ENCODE results near the gene NAV1.

The NAV1 gene

DNA sequence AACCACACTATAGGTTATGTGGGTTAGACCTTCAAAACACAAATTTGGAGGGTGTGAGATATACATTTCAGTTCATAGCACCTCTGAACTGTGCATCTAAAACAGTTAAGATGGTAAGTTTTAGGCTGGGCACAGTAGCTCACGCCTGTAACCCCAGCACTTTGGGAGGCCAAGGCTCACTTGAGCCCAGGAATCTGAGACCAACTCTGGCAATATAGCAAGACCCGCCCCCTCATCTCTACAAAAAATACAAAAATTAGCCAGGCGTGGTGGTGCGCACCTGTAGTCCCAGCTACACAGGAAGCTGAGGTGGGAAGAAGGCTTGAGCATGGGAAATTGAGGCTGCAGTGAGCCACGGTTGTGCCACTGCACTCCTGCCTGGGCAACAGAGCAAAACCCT is 47.9 kb downstream of the NAV1 start:
- no peak for DNase-seq (ENCODE audit: low read depth)

DNA sequence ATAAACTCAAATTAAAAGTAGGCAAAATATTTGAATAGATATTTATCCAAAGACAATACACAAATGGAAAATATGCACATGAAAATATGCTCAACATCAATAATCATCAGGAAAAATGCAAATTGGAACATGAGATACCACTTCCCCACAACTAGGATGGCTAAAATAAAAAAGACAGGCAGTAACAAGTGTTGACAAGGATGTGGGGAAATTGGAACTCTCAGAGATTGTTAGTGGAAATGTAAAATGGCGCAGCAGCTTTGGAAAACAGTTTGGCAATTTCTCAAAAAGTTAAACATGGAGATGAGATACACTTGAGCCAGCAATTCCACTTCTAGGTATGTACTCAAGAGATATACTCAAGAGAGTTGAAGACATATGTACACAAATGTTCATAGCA is 48.8 kb downstream of the NAV1 start:
- DNase-seq (ENCODE audit: low read depth), result no peak

Data from T-helper 22 cell (primary cell).